HUES64 (cell line): ENCODE results near the gene PAFAH2.

Source experiments
- H3K27ac ChIP-seq: 2 replicates; pipeline ENCODE4 v1.7.0; 2013; ENCODE audit warnings: low read depth, low read length, inconsistent platforms
- H3K27me3 ChIP-seq: 2 replicates; pipeline ENCODE4 v1.6.1; 2013; ENCODE audit warnings: mild to moderate bottlenecking, low read length; ENCODE audit not compliant: insufficient read depth
- H3K36me3 ChIP-seq: 2 replicates; pipeline ENCODE4 v1.6.1; 2013; ENCODE audit warnings: mild to moderate bottlenecking, low read length; ENCODE audit not compliant: insufficient read depth
- H3K4me1 ChIP-seq: 2 replicates; pipeline ENCODE4 v1.6.1; 2013; ENCODE audit warnings: mild to moderate bottlenecking, low read length, moderate library complexity; ENCODE audit not compliant: insufficient read depth
- H3K4me3 ChIP-seq: 2 replicates; pipeline ENCODE4 v1.5.1; 2013; ENCODE audit warnings: mild to moderate bottlenecking, low read length, moderate library complexity
- H3K9ac ChIP-seq: 2 replicates; pipeline ENCODE4 v1.6.1; 2013; ENCODE audit warnings: mild to moderate bottlenecking, low read depth, low read length
- H3K9me3 ChIP-seq: 2 replicates; pipeline ENCODE4 v1.6.1; 2013; ENCODE audit warnings: low read depth, low read length; ENCODE audit not compliant: insufficient read depth
- WGBS: fragments of 150-250, 120-280 bp; methylation state at CpG from one replicate; pipeline ENCODE4 v1.1.7; 2013; ENCODE audit warnings: missing lambda C conversion rate; 5-methylcytosine and 5-hydroxymethylcytosine counted together

Gene PAFAH2

GRCh38 chr1:25971811-25972180 lies 26.1 kb downstream of the PAFAH2 start:
- H3K9ac ChIP-seq, result no peak overlapping the region
- no peaks in the 10 kb centered on the region for H3K9me3 ChIP-seq
- no peak overlapping the region for H3K4me3 ChIP-seq
- peaks cover 66% of the 10 kb centered on the region for H3K36me3 ChIP-seq
- H3K27ac ChIP-seq, result no peak overlapping the region
- WGBS, result no CpG with 5 or more reads among the region's 1 CpG
- H3K4me1 ChIP-seq, result no peaks in the 10 kb centered on the region
- H3K27me3 ChIP-seq, result no peaks in the 10 kb centered on the region

GRCh38 chr1:25971066-25971810 lies 26.6 kb downstream of the PAFAH2 start:
- no peak overlapping the region for H3K4me3 ChIP-seq
- 72% methylated on average over 8 of the region's 8 CpGs for WGBS
- H3K27ac ChIP-seq, result no peak overlapping the region

GRCh38 chr1:25967308-25967707 lies 30.6 kb downstream of the PAFAH2 start:
- Histone ChIP-seq H3K27me3 (no peaks in the 10 kb centered on the region), H3K4me1 (no peaks in the 10 kb centered on the region), H3K4me3 (no peak overlapping the region), H3K36me3 (peaks cover 36% of the 10 kb centered on the region), H3K9ac (no peak overlapping the region), H3K27ac (no peak overlapping the region), H3K9me3 (no peaks in the 10 kb centered on the region)
- WGBS, result 91% methylated on average over 3 of the region's 3 CpGs

More at GRCh38 chr1:25971066-25971810, 26.6 kb downstream of the PAFAH2 start:
- no peaks in the 10 kb centered on the region for H3K27me3 ChIP-seq
- no peaks in the 10 kb centered on the region for H3K4me1 ChIP-seq
- H3K9ac ChIP-seq, result no peak overlapping the region
- no peaks in the 10 kb centered on the region for H3K9me3 ChIP-seq
- H3K36me3 ChIP-seq, result peaks cover 61% of the 10 kb centered on the region

GRCh38 chr1:25959611-25960010 lies 38.3 kb downstream of the PAFAH2 start:
- Histone ChIP-seq H3K9me3 (no peaks in the 10 kb centered on the region), H3K4me3 (no peak overlapping the region), H3K36me3 (peaks cover 34% of the 10 kb centered on the region), H3K27ac (no peak overlapping the region), H3K27me3 (no peaks in the 10 kb centered on the region), H3K9ac (no peak overlapping the region), H3K4me1 (peaks cover 2% of the 10 kb centered on the region; the same call in 1 of the 2 replicates)
- 98% methylated on average over 2 of the region's 2 CpGs for WGBS

GRCh38 chr1:25958465-25958864 lies 39.4 kb downstream of the PAFAH2 start:
- Histone ChIP-seq H3K4me1 (peaks cover 6% of the 10 kb centered on the region; the same call in 1 of the 2 replicates), H3K9ac (no peak overlapping the region), H3K9me3 (no peaks in the 10 kb centered on the region), H3K4me3 (no peak overlapping the region), H3K27ac (no peak overlapping the region), H3K36me3 (peaks cover 34% of the 10 kb centered on the region), H3K27me3 (no peaks in the 10 kb centered on the region)
- WGBS, result 96% methylated on average over 6 of the region's 6 CpGs

GRCh38 chr1:25955553-25955952 lies 42.3 kb downstream of the PAFAH2 start:
- Histone ChIP-seq H3K9ac (no peak overlapping the region), H3K36me3 (peaks cover 13% of the 10 kb centered on the region), H3K4me1 (peaks cover 6% of the 10 kb centered on the region; the same call in 1 of the 2 replicates), H3K9me3 (no peaks in the 10 kb centered on the region), H3K27me3 (no peaks in the 10 kb centered on the region), H3K4me3 (no peak overlapping the region), H3K27ac (no peak overlapping the region)

- Histone ChIP-seq H3K27me3 (no peaks in the 10 kb centered on the region), H3K4me1 (peaks cover 6% of the 10 kb centered on the region; the same call in 1 of the 2 replicates), H3K9ac (no peak overlapping the region), H3K27ac (no peak overlapping the region), H3K9me3 (no peaks in the 10 kb centered on the region), H3K4me3 (no peak overlapping the region), H3K36me3 (peaks cover 7% of the 10 kb centered on the region; the same call in 1 of the 2 replicates)
- 74% methylated on average over 9 of the region's 10 CpGs for WGBS
These were observed 43.5 kb downstream of the PAFAH2 start for GRCh38 chr1:25954282-25954938.

GRCh38 chr1:25952841-25953401 lies 44.9 kb downstream of the PAFAH2 start:
- Histone ChIP-seq H3K4me1 (peaks cover 6% of the 10 kb centered on the region; the same call in 1 of the 2 replicates), H3K4me3 (no peak overlapping the region), H3K36me3 (no peaks in the 10 kb centered on the region), H3K27ac (no peak overlapping the region), H3K9ac (no peak overlapping the region), H3K27me3 (no peaks in the 10 kb centered on the region; the same call in 1 of the 2 replicates), H3K9me3 (no peaks in the 10 kb centered on the region)
- 86% methylated on average over 4 of the region's 4 CpGs for WGBS

- 94% methylated on average over 4 of the region's 4 CpGs for WGBS
- H3K27me3 ChIP-seq, result no peaks in the 10 kb centered on the region; the same call in 1 of the 2 replicates
- no peaks in the 10 kb centered on the region; the same call in 1 of the 2 replicates for H3K9me3 ChIP-seq
- no peaks in the 10 kb centered on the region for H3K36me3 ChIP-seq
- H3K27ac ChIP-seq, result no peak overlapping the region
- no peaks in the 10 kb centered on the region for H3K4me1 ChIP-seq
- H3K4me3 ChIP-seq, result no peak overlapping the region
- no peak overlapping the region for H3K9ac ChIP-seq
These were observed 49.2 kb downstream of the PAFAH2 start for GRCh38 chr1:25948641-25949040.

- Histone ChIP-seq H3K9ac (no peak overlapping the region), H3K4me1 (no peaks in the 10 kb centered on the region), H3K9me3 (no peaks in the 10 kb centered on the region; the same call in 1 of the 2 replicates), H3K27ac (no peak overlapping the region), H3K4me3 (no peak overlapping the region), H3K36me3 (no peaks in the 10 kb centered on the region), H3K27me3 (no peaks in the 10 kb centered on the region; the same call in 1 of the 2 replicates)
- 100% methylated on average over 2 of the region's 2 CpGs for WGBS
These were observed 50.8 kb downstream of the PAFAH2 start for GRCh38 chr1:25947027-25947426.

GRCh38 chr1:25945761-25946160 lies 52.1 kb downstream of the PAFAH2 start:
- no peaks in the 10 kb centered on the region for H3K4me1 ChIP-seq
- no peaks in the 10 kb centered on the region; the same call in 1 of the 2 replicates for H3K27me3 ChIP-seq
- H3K36me3 ChIP-seq, result no peaks in the 10 kb centered on the region
- no peak overlapping the region for H3K27ac ChIP-seq
- H3K9me3 ChIP-seq, result no peaks in the 10 kb centered on the region; the same call in 1 of the 2 replicates
- H3K4me3 ChIP-seq, result no peak overlapping the region
- WGBS, result 80% methylated on average over 5 of the region's 5 CpGs
- no peak overlapping the region for H3K9ac ChIP-seq
